Endothelial cell of umbilical vein (primary cell): Measurements from ENCODE around the gene SIN3A.

Experiments used
- EZH2 ChIP-seq: IDR thresholded peaks from 2 replicates; pipeline ENCODE4 v1.6.1; 2012; ENCODE audit warnings: borderline replicate concordance, low read depth, mild to moderate bottlenecking, moderate library complexity, low read length, inconsistent platforms; ENCODE audit not compliant: severe bottlenecking
- FOS ChIP-seq: IDR thresholded peaks from 2 replicates; pipeline ENCODE4 v1.6.1; 2011; ENCODE audit warnings: mild to moderate bottlenecking, low read length, moderate library complexity, borderline replicate concordance; ENCODE audit not compliant: insufficient read depth
- GATA2 ChIP-seq: IDR thresholded peaks from 2 replicates; pipeline ENCODE4 v1.7.0; 2011; ENCODE audit warnings: low read depth, mild to moderate bottlenecking, moderate library complexity, mixed read lengths, low read length; ENCODE audit not compliant: insufficient read length, insufficient read depth
- JUN ChIP-seq: IDR thresholded peaks from 2 replicates; pipeline ENCODE4 v1.6.1; 2011; ENCODE audit warnings: borderline replicate concordance, low read depth; ENCODE audit not compliant: insufficient read length, insufficient read depth
- MYC ChIP-seq: IDR thresholded peaks from one replicate; pipeline ENCODE4 v1.6.1; 2011; ENCODE audit warnings: mild to moderate bottlenecking, low read depth, low read length
- POLR2A ChIP-seq: IDR thresholded peaks from 2 replicates; pipeline ENCODE4 v1.6.1; 2012; ENCODE audit warnings: low read depth, mild to moderate bottlenecking, control low read depth, low read length
- POLR2AphosphoS5 ChIP-seq: IDR thresholded peaks from 2 replicates; pipeline ENCODE4 v1.6.1; 2012; ENCODE audit warnings: low read depth, mild to moderate bottlenecking, control low read depth, low read length, moderate library complexity; ENCODE audit not compliant: insufficient read depth
- TF ChIP-seq, protein P1 (sequence below), 2 donors: IDR thresholded peaks; 1 replicate in 1 of 2; 2 replicates in 1 of 2; pipeline ENCODE4 v1.5.1; 2011; ENCODE audit warnings: low read length in 2 of 2, mild to moderate bottlenecking in 2 of 2, moderate library complexity in 2 of 2, control low read depth in 1 of 2, inconsistent platforms in 1 of 2, low read depth in 1 of 2; ENCODE audit not compliant: insufficient read depth in 1 of 2; ENCODE audit errors: extremely low read depth in 1 of 2
- TF ChIP-seq, protein P2 (sequence below): IDR thresholded peaks from 2 replicates; pipeline ENCODE4 v1.6.1; 2011; ENCODE audit not compliant: insufficient read depth, insufficient read length

DNA sequence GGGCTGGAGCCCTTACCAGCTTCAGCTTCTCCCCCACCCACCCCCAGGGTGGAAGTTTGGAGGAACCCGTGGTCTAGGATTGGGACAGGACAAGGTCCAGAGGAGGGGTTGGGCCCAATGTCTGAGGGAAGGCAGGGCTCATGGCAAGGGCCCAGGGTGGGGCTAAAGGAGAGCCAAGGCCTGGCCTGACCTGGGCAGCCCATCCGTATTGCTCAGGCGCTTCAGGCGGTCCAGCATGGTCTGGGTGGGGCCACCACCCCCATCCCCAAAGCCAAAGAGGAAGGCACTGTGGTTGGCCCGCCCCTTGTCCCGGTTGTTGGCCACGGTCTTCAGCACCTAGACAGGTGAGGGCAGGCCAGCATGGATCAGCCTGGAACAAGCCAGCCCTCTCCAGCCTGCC lies 90.6 kb downstream of the SIN3A start:
- TF ChIP-seq JUN (no peak), POLR2A (no peak), POLR2AphosphoS5 (no peak), MYC (no peak), EZH2 (no peak), GATA2 (no peak), FOS (no peak)
- TF ChIP-seq, protein P1, sequence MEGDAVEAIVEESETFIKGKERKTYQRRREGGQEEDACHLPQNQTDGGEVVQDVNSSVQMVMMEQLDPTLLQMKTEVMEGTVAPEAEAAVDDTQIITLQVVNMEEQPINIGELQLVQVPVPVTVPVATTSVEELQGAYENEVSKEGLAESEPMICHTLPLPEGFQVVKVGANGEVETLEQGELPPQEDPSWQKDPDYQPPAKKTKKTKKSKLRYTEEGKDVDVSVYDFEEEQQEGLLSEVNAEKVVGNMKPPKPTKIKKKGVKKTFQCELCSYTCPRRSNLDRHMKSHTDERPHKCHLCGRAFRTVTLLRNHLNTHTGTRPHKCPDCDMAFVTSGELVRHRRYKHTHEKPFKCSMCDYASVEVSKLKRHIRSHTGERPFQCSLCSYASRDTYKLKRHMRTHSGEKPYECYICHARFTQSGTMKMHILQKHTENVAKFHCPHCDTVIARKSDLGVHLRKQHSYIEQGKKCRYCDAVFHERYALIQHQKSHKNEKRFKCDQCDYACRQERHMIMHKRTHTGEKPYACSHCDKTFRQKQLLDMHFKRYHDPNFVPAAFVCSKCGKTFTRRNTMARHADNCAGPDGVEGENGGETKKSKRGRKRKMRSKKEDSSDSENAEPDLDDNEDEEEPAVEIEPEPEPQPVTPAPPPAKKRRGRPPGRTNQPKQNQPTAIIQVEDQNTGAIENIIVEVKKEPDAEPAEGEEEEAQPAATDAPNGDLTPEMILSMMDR (IDR thresholded peaks at IDR 0.05; ENCODE audit: extremely low read depth in 1 of 2, insufficient read depth in 1 of 2, low read depth in 1 of 2, low read length in 2 of 2) = no peak
- TF ChIP-seq, protein P2, sequence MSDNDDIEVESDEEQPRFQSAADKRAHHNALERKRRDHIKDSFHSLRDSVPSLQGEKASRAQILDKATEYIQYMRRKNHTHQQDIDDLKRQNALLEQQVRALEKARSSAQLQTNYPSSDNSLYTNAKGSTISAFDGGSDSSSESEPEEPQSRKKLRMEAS = no peak
